Coronary artery (tissue), 2 donors: Measurements from ENCODE around the gene NXPE2.

ENCODE experiments used
- DNase-seq: peaks from one replicate; pipeline ENCODE4 v3.0.0-alpha.2; 2017; ENCODE audit warnings: low spot score
- H3K27ac ChIP-seq, 2 donors: fragments of 200-600 bp; sonication (generic); one replicate each; pipeline ENCODE4 v1.5.1; 2016 to 2019
- H3K4me3 ChIP-seq: fragments of 200-600 bp; sonication (generic); 2 replicates; pipeline ENCODE4 v1.5.1; 2016; ENCODE audit warnings: mild to moderate bottlenecking, moderate library complexity
- TF ChIP-seq, protein P1 (sequence below): fragments of 200-600 bp; sonication (generic); IDR thresholded peaks from one replicate; pipeline ENCODE4 v1.5.1; 2019; ENCODE audit warnings: antibody characterized with exemption

NXPE2 gene

GRCh38 chr11:114745150-114745671, 66.9 kb downstream of the NXPE2 start:
- Histone ChIP-seq H3K27ac (no peak overlapping the region), H3K4me3 (no peak overlapping the region)
- TF ChIP-seq, protein P1, sequence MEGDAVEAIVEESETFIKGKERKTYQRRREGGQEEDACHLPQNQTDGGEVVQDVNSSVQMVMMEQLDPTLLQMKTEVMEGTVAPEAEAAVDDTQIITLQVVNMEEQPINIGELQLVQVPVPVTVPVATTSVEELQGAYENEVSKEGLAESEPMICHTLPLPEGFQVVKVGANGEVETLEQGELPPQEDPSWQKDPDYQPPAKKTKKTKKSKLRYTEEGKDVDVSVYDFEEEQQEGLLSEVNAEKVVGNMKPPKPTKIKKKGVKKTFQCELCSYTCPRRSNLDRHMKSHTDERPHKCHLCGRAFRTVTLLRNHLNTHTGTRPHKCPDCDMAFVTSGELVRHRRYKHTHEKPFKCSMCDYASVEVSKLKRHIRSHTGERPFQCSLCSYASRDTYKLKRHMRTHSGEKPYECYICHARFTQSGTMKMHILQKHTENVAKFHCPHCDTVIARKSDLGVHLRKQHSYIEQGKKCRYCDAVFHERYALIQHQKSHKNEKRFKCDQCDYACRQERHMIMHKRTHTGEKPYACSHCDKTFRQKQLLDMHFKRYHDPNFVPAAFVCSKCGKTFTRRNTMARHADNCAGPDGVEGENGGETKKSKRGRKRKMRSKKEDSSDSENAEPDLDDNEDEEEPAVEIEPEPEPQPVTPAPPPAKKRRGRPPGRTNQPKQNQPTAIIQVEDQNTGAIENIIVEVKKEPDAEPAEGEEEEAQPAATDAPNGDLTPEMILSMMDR: no peak
- DNase-seq: no peak

GRCh38 chr11:114746013-114746412, 67.7 kb downstream of the NXPE2 start:
- H3K4me3 ChIP-seq: no peak overlapping the region
- TF ChIP-seq, protein P1: no peak
- no peak for DNase-seq
- no peak overlapping the region for H3K27ac ChIP-seq
